Motor neuron (in vitro differentiated cells): ENCODE data around the gene CELA3A. TPM values are rescaled to one million over a fixed set of nuclear protein-coding genes. Genes with fewer than 3 reads are reported as not detected.
"Not testable (repeated sequence)": the region's sequence is repeated elsewhere in the genome, so short reads cannot be mapped to it uniquely, and the experiment has no call there.

Experiments
- ATAC-seq, 8 experiments: fragments of 200-7000 bp; cut with Tn5 transposase; replicated peaks in 6 of 8; 2 replicates each; pipeline ENCODE4 v1.8.0; 2021; ENCODE audit warnings: mild to moderate bottlenecking in 8 of 8, moderate library complexity in 8 of 8
- H3K27ac ChIP-seq, 2 donors: fragments of 250-450 bp; sonication (Bioruptor Pico); 2 replicates each; pipeline ENCODE4 v1.9.0; 2021; ENCODE audit warnings: antibody characterized with exemption in 2 of 2, mild to moderate bottlenecking in 2 of 2, moderate library complexity in 1 of 2
- H3K4me1 ChIP-seq, 2 donors: fragments of 250-450 bp; sonication (Bioruptor Pico); replicated peaks in 1 of 2; 2 replicates each; pipeline ENCODE4 v1.6.1; 2021; ENCODE audit warnings: antibody characterized with exemption in 2 of 2, mild to moderate bottlenecking in 2 of 2, moderate library complexity in 1 of 2
- H3K4me3 ChIP-seq, 5 donors: fragments of 250-450 bp; sonication (Bioruptor Pico); 2 replicates each; pipeline ENCODE4 v1.9.0; 2021; ENCODE audit warnings: antibody characterized with exemption in 5 of 5, mild to moderate bottlenecking in 5 of 5, moderate library complexity in 4 of 5
- WGBS, 10 experiments: fragments of 450-650 bp; shearing (Covaris generic); methylation state at CpG; one replicate each; pipeline ENCODE4 v1.0.0; 2022; 5-methylcytosine and 5-hydroxymethylcytosine counted together
- in situ Hi-C, 9 experiments: fragments of 400-800 bp; cut with MboI; loops; one replicate each; pipeline ENCODE4 v1.15.0; 2021; ENCODE audit warnings: low sequenced_read_pairs in 9 of 9, low pct_unique_long_range_greater_than_20kb in 2 of 9; ENCODE audit not compliant: unreplicated experiment in 9 of 9
- total RNA-seq, 8 experiments: library from RNA; unstranded; fragments of 300-600 nt; gene quantifications; 2 replicates each; pipeline versions ENCODE4 v1.2.3 to v1.2.4, GENCODE V29; 2022

CELA3A gene
- total RNA-seq, 8 experiments from 2014 or later: 0.57 to 0.84 TPM; not detected in 6

DNA sequence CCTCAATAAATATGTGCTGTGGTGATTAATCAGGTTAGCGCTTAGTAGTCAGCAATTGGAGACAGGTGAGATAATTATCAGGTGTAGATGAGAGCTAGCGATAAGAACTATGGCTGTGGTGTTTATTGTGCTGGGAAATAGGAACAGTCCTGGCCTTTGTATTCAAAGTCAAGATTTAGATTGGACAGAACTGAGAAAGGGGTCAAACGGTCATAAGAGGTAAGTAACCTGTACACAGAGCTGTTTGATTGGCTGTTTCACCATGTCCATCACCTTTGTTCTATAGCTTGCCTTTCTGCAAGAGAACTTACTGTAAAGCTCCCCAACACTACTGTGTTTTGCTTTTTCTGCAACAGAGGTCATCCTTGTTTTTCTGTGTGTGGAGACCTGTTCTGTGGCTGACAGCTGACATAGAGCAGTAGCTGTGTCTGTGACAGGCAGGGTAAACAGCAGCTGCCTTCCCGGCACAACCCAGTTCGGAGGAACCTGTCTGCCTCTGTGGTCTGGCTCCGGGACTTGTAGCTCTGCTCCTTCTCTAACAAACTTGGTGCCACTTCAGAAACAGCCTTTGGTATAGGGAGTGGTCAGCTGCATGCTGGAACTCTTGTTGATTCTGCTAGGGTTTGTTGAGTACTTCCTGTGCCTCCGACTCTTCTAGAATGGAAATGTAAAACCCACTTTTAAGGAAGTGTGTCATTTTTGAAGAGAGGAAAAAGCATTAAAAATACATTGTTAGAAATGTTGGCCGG lies 29.9 kb downstream of the CELA3A start:
- Histone ChIP-seq H3K4me1 (peaks cover 3 to 4% of the 10 kb centered on the region in 2 donors), H3K27ac (no peak overlapping the region), H3K4me3 (no peak overlapping the region)
- ATAC-seq: peak in 1 of 8 experiments; percentile 12
- in situ Hi-C loops: no loop called here
- 67 to 100% (median 92%) methylated on average over 1 to 8 of the region's 8 CpGs; no CpG with 5 or more reads in 1 of the 10 experiments for WGBS, 10 experiments

DNA sequence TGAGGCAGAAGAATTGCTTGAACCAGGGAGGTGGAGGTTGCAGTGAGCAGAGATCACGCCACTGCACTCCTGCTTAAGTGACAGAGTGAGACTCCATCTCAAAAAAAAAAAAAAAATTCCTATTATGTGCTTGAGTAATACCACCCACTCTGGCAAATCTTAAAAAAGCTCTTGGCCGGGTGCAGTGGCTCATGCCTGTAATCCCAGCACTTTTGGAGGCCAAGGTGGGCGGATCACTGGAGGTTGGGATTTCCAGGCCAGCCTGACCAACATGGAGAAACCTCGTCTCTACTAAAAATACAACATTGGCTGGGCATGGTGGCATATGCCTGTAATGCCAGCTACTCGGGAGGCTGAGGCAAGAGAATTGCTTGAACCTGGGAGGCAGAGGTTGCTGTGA lies 33.4 kb downstream of the CELA3A start:
- peaks cover 18 to 22% of the 10 kb centered on the region in 2 donors for H3K4me1 ChIP-seq
- 50 to 100% (median 74%) methylated on average over 1 to 5 of the region's 5 CpGs; no CpG with 5 or more reads in 2 of the 10 experiments for WGBS, 10 experiments
- ATAC-seq, in situ Hi-C loops, H3K4me3 ChIP-seq, H3K27ac ChIP-seq: not testable (repeated sequence)

DNA sequence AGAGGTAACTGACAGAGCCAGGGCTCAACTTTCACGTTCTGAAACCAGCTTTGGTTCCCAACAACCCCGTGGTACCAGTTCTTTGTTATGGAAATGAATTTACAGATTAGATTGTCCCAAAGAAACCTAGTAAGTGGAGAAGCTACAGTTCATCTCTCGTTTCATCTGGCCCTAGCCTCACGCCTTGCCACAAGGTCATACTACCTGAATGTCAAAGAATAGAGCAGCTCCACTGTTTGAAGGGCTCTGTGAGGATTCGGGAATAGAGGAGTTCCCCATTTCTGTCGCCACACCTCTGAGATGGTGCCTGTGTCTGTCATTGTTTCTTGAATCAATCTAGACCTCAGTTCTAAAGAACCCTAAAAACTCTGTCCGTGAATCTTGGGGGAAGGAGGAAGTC lies 36.1 kb downstream of the CELA3A start:
- no peak for ATAC-seq
- no peak overlapping the region for H3K4me3 ChIP-seq
- peaks cover 23 to 30% of the 10 kb centered on the region in 2 donors for H3K4me1 ChIP-seq
- in situ Hi-C loops: no loop called here
- WGBS, 10 experiments: 0 to 75% (median 51%) methylated on average over 1 to 7 of the region's 7 CpGs; no CpG with 5 or more reads in 3 of the 10 experiments
- no peak overlapping the region for H3K27ac ChIP-seq

DNA sequence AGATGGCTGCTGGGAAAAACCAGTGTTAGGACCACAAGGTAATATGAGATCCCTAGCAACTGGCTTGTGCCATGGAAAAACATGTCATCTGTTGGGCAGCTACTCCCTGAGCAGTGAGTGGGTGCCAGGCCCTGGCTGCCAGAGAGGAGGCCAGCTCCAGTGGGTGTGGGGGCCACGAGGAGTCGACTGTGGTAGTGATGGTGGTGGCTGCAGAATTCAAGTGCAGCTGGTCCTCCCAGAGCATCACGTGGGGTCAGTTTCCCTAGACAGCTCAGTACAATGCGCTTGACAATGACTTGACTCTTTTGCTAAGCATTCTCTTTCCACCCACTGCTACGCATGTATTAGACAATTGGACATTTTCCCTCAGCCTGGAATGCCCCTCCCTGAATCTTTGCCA lies 36.6 kb downstream of the CELA3A start:
- ATAC-seq: peak in 7 of 8 experiments; percentile 27 to 63 (median 46)
- in situ Hi-C loops: no loop called here
- Histone ChIP-seq H3K4me1 (peaks cover 23 to 30% of the 10 kb centered on the region in 2 donors), H3K4me3 (no peak overlapping the region), H3K27ac (no peak overlapping the region)
- WGBS, 10 experiments: 19 to 100% (median 71%) methylated on average over 1 to 5 of the region's 5 CpGs

DNA sequence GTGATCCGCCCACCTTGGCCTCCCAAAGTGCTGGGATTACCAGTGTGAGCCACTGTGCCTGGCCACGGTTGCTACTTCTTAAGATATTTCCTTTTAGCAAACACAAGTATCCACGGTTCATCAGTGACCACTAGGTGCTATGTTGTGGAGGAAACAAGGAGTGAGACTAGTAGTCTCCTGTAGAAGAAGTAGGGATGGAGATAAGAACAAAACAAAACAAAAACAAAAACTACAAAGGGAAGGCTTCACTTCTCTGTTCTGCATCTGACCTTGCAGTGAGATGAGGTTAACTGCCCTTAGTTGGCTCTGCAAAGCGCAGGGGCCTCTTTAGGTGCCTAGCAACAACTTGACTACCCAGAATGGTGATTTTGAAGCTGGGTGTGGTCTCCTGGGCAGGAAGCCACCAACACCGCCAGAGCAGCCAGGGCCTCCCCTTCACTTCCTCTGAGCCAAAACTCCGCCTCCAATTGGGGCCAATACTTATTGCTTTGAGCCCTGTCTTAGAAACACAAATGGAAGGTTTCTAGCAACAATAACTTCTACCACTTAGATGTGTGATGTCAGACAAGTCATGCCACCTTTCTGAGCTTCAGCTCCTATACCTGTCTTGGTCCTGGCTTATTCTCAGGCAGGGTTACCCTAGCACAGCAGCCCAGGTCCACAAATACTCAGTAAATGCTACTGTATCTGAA lies 38.3 kb downstream of the CELA3A start:
- in situ Hi-C loops: no loop called here
- H3K4me1 ChIP-seq: peaks cover 23 to 30% of the 10 kb centered on the region in 2 donors
- H3K27ac ChIP-seq: peak overlapping the region in 1 of 2 donors; percentile 14
- ATAC-seq: peak; percentile 81 to 98 (median 90)
- H3K4me3 ChIP-seq: no peak overlapping the region
- 7 to 76% (median 40%) methylated on average over 1 to 5 of the region's 6 CpGs; no CpG with 5 or more reads in 2 of the 10 experiments for whole genome bisulfite sequencing, 10 experiments

DNA sequence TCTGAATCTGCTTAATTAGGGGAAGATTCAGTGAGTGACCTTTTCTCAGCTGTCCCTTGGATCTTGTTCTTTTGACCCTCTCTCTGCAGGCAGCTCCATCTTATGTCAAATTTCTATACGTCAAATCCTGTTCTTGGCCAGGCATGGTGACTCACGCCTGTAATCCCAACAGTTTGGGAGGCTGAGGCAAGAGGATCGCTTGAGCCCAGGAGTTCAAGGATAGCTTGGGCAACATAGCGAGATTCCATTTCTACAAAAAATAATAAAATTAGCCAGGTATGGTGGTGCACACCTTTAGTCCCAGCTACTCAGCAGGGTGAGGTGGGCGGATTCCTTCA lies 38.8 kb downstream of the CELA3A start:
- in situ Hi-C loops: no loop called here
- WGBS, 10 experiments: 73 to 100% (median 96%) methylated on average over 1 to 5 of the region's 5 CpGs; no CpG with 5 or more reads in 1 of the 10 experiments
- Histone ChIP-seq H3K4me1 (peaks cover 23 to 30% of the 10 kb centered on the region in 2 donors), H3K4me3 (no peak overlapping the region), H3K27ac (peak overlapping the region in 1 of 2 donors; percentile 14)
- no peak for ATAC-seq

DNA sequence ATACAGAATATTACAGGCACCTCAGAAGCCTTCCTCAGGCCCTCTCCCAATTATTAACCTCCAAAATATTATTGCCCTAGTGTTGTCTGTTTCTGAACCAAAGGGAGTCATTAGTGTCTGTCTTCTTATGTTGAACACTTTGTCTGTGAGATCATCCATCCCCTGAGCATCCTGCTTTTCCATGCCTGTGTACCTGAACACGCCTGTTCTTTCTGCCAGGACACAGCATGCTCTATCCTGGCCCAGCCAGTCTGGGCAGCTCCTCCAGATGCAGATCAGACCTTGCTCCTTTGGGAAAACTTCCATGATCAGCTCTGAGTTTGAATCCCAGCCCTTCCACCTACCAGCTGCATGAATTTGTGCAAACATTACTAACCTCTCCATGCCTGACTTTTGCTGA lies 40.0 kb downstream of the CELA3A start:
- H3K4me3 ChIP-seq: no peak overlapping the region
- no peak for ATAC-seq
- no peak overlapping the region for H3K27ac ChIP-seq
- H3K4me1 ChIP-seq: peaks cover 23 to 30% of the 10 kb centered on the region in 2 donors
- in situ Hi-C loops: no loop called here
- WGBS, 10 experiments: 88 to 100% (median 100%) methylated on average over 1 of the region's 1 CpG; no CpG with 5 or more reads in 6 of the 10 experiments

DNA sequence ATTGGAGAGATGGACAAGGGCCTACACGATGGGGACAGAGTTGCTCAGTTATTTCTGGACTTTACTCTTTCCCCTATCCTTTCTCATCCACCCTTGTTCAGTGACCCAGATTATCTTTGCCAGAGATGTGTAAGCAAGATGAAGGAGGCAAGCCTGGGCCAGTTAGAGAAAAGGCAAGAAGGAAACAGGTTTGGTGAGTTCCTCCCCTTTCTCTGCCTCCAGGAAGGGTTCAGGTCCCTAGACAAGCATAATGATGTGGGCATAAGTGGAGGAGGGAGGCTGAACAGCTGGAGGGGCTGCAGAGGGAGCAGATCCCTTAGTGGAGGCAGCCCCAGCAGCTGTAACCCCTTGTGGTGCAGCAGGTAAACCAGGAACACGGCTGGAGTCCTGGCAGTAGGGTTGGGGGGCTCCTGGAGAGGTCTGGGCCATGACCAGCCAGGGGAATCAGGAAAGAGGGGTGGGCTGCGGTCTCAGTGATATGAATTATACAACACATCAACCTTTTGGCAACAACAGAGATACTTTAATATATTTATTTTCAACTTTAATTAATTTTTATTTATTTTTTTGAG lies 41.8 kb downstream of the CELA3A start:
- WGBS, 10 experiments: 8 to 100% (median 67%) methylated on average over 1 to 3 of the region's 3 CpGs; no CpG with 5 or more reads in 3 of the 10 experiments
- no peak for ATAC-seq
- in situ Hi-C loops: no loop called here
- H3K4me1 ChIP-seq: peaks cover 13 to 17% of the 10 kb centered on the region in 2 donors
- H3K4me3 ChIP-seq: no peak overlapping the region
- no peak overlapping the region for H3K27ac ChIP-seq

DNA sequence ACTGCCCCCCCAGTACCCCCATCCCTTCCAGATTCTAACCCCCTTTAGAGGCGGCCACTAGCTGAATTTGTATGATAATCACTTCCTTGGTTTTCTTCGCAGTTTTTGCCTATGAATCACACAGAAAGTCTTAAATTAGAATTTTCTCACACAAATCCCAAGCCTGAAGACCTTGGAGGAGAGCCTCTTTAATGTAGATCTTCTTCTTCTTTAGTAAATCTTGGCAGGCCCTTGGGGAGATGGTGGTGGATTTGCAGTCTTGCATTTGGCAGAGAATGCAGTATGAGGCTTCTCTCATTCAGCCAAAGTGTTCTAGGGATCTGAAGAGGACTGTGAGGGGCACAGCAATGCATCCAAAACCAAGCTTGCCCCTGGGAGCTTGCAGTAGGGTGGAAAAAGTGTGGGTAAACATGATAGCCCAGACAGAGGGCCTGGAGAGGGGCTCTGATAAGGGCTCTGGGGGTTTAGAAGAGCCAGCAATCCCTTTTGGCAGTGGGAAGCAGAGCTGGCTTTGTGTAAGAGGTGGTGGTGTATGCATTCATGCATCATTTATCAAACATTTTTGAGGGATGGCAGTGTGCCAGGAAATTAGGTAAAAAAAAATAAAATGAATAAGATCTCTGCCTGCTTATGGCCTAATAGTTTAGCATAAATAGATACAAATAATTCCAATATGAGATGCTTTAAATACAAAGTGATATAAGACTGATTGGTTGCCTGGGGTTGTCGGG lies 43.4 kb downstream of the CELA3A start:
- in situ Hi-C loops: no loop called here
- Histone ChIP-seq H3K27ac (no peak overlapping the region), H3K4me3 (no peak overlapping the region), H3K4me1 (peaks cover 5 to 7% of the 10 kb centered on the region in 2 donors)
- ATAC-seq: peak in 3 of 8 experiments; percentile 24 to 67 (median 35)
- WGBS, 10 experiments: 0 to 100% (median 84%) methylated on average over 1 to 3 of the region's 3 CpGs; no CpG with 5 or more reads in 2 of the 10 experiments

DNA sequence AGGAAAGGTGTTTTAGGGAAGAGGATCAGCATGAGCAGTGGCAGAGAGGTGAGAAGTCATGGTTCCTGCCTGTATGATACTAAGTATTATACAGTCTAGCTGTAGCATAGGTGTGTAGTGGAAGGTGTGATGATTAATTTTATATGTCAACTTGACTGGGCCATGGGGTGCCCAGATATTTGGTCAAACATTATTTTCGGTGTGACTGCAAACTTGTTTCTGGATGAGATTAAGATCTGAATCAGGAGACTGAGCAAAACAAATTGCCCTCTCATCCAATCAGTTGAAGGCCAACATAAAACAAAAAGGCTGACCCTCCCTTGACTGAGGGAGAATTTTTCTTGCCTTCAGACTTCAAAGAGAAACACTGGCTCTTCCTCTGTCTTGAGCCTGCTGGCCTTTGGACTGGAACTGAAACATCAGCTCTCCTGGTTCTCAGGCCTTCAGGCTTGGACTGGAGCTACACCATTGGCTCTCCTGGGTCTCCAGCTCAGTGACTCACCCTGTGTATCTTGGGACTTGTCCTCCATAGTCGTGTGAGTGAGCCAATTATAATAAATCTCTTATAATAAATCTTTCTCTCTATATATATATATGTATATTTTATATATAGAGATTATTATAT lies 44.3 kb downstream of the CELA3A start:
- ATAC-seq: no peak
- 18 to 97% (median 82%) methylated on average over 1 to 2 of the region's 2 CpGs; no CpG with 5 or more reads in 4 of the 10 experiments for WGBS, 10 experiments
- Histone ChIP-seq H3K27ac (no peak overlapping the region), H3K4me3 (no peak overlapping the region), H3K4me1 (no peaks in the 10 kb centered on the region)
- in situ Hi-C loops: no loop called here

DNA sequence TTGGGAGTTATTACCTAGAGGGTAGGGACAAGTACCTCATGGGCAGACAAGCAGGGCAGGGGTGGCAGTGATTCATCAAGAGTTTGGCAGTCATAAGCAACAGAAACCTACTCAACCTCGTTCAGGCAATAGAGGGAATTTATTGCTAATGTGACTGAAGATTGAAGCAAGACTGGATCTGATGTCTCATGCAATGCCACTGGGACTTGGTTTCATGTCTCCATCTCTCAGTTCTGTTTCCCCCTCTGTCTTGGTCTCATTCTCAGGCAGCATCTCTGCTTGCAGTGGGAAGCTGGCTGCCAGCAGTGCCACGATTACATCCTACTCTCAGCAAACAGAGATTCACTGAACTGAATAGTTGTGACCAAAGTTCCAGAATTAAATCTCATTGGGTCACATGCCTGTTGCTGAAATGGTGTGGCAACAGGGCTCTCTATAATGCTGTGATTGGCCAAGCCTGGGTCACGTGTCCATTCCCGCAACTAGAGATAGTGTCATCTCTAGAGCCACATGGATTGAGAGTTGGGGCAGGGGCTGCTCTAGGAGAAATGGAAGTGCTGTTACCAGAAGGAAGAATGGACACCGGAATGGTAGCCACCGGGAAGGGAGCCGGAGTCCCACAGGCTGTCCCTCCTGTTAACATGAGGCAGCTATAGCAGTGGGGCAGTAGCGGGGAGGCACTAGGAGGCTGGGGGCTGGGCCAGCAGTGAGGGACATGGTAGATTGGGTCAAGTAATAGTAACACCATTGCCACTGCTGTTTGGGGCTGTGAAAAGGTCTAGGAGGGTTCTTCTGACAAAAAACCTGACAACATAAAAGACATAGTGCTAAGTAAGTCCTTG lies 47.1 kb downstream of the CELA3A start:
- ATAC-seq: peak in 2 of 8 experiments; percentile 6 to 7
- in situ Hi-C loops: no loop called here
- H3K27ac ChIP-seq: no peak overlapping the region
- 17 to 87% (median 74%) methylated on average over 1 to 7 of the region's 8 CpGs for WGBS, 10 experiments
- H3K4me3 ChIP-seq: no peak overlapping the region
- no peaks in the 10 kb centered on the region for H3K4me1 ChIP-seq

DNA sequence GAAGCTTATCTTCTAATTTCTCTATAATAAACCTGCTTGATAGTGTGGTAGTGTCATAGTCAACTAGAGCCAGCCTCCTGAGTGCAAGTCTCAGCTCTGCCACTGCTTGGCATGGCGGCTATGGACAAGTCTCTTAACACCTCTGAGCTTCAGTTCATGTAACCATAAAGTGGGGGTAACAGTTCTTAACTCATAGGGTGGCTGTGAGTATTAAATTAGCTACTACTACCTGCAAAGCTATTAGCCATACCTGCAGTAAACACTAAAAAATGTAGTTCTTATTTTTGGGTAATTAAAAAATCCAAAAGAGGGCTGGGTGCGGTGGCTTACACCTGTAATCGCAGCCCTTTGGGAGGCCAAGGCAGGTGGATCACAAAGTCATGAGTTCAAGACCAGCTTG lies 48.9 kb downstream of the CELA3A start:
- no peak for ATAC-seq
- 82 to 100% (median 93%) methylated on average over 1 to 3 of the region's 3 CpGs; no CpG with 5 or more reads in 3 of the 10 experiments for WGBS, 10 experiments
- in situ Hi-C loops: no loop called here
- Histone ChIP-seq H3K4me3 (no peak overlapping the region), H3K4me1 (peaks cover 6% of the 10 kb centered on the region in 2 donors), H3K27ac (no peak overlapping the region)
